ENCODE data around the gene NUCB1. TPM values are rescaled to one million over a fixed set of nuclear protein-coding genes. Genes with fewer than 3 reads are reported as not detected.
A peak's percentile ranks its signal among the peaks of the same experiment; 100 is the strongest.

NUCB1 gene
- total RNA-seq, 2 experiments from 2014 or later: 102 to 114 TPM

DNA sequence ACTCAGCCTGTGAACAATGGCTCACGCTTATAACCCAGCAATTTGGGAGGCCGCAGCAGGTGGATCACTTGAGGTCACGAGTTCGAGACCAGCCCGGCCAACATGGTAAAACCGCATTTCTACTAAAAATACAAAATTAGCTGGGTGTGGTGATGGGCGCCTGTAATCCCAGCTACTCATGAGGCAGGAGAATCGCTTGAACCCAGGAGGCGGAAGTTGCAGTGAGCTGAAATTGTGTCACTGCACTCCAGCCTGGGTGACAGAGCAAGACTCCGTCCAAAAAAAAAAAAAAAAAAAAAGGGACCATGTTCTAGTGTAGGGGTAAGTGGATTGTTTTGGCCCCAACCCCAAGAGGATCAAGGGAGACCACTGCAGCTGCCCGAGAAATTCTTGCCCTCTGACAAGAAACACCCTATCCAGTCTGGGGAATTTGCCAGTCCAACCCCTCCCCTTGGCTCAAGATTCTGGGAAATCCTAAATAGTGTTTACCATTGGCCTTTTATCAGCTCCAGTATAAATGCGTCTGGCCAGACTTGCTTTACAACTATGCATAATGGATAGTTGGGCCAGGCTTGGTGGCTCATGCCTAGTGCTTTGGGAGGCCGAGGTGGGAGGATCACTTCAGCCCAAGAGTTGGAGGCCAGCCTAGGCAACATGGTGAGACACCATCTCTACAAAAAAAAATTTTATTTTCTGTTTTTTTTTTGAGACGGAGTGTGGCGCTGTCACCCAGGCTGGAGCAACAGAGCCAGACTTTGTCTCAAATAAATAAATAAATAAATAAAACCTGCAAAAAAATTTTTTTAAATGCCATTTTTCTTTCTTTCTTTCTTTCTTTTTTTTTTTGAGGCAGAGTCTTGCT, 28.3 kb downstream of the NUCB1 start:
- Mint-ChIP-seq H3K4me1 (ENCODE audit: low read depth) (peaks cover 8% of the 10 kb centered on the region), H3K36me3 (ENCODE audit: low read depth) (no peaks in the 10 kb centered on the region), H3K27ac (no peak overlapping the region), H3K4me3 (no peak overlapping the region), H3K27me3 (peaks cover 3% of the 10 kb centered on the region), H3K9me3 (no peaks in the 10 kb centered on the region)
- TF ChIP-seq, protein P1, sequence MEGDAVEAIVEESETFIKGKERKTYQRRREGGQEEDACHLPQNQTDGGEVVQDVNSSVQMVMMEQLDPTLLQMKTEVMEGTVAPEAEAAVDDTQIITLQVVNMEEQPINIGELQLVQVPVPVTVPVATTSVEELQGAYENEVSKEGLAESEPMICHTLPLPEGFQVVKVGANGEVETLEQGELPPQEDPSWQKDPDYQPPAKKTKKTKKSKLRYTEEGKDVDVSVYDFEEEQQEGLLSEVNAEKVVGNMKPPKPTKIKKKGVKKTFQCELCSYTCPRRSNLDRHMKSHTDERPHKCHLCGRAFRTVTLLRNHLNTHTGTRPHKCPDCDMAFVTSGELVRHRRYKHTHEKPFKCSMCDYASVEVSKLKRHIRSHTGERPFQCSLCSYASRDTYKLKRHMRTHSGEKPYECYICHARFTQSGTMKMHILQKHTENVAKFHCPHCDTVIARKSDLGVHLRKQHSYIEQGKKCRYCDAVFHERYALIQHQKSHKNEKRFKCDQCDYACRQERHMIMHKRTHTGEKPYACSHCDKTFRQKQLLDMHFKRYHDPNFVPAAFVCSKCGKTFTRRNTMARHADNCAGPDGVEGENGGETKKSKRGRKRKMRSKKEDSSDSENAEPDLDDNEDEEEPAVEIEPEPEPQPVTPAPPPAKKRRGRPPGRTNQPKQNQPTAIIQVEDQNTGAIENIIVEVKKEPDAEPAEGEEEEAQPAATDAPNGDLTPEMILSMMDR (IDR thresholded peaks at IDR 0.05): no peak
- intact Hi-C loops (cut with micrococcal nuclease): no loop called here
- DNase-seq: no peak
- ChIA-PET POLR2A (no interaction called here), CTCF (no interaction called here)
- no peak for ATAC-seq

DNA sequence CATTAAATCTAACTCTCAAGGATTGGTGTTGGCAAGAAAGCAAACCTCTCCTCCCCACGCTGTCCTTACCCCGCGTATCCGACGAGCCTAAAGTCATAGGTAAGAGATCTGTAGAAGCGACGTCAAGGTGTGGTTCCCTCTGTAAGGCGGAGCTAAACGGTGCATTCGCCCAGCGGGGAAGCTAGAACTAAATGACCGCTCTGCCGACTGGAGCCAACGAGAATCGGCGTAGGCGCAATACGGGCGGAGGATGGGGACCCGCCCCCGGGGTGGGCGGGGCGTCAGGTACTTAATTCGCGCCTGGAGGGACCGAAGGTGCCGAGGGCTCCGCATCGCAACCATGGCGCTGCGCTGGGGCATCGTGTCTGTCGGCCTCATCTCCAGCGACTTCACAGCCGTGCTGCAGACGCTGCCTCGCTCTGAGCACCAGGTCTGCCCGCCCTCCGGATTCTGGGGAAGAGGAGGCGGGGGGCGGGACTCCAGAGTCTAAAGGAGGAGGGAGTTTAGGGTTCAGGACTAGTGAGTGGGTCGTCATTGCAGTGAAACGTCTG, 33.3 kb downstream of the NUCB1 start, which contains the start of gene DHDH:
DHDH (plus strand) TSS at position 318 of the 551 bp plus-strand sequence; CDS start at position 341, 23 bp downstream.
- intact Hi-C loops (cut with micrococcal nuclease): no loop called here

DNA sequence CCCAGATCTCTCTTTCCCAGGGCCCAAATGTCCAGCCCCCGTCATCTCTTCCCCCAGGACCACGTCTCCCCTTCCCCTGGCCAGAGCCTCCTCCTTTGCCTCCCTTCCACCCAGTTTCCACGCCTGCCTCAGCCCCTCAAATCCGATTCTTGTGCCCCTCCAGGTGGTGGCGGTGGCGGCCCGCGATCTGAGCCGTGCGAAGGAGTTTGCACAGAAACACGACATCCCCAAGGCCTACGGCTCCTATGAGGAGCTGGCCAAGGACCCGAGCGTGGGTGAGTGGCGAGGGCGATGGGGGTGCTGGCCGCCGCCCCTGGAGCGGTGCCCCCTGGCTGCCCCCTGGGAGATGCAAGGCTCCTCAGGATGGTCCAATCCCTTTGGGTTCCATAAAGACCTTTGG, 34.7 kb downstream of the NUCB1 start:
- Mint-ChIP-seq H3K9me3 (no peaks in the 10 kb centered on the region), H3K27me3 (peaks cover 3% of the 10 kb centered on the region), H3K36me3 (ENCODE audit: low read depth) (no peaks in the 10 kb centered on the region), H3K4me1 (ENCODE audit: low read depth) (peaks cover 14% of the 10 kb centered on the region), H3K4me3 (no peak overlapping the region), H3K27ac (no peak overlapping the region)
- no peak for DNase-seq
- CTCF ChIA-PET: interaction anchor here (1.2 to 1.4 kb wide), 2 partner anchors 36 to 66 kb away, joined by 3 to 4 read pairs; no protein-coding TSS in a partner anchor
- intact Hi-C loops (cut with micrococcal nuclease): no loop called here
- POLR2A ChIA-PET: interaction anchor here (1.0 kb wide), 1 partner anchor 12 kb away, joined by 3 read pairs; no protein-coding TSS in a partner anchor
- no peak for ATAC-seq
- TF ChIP-seq, protein P1 (IDR thresholded peaks at IDR 0.05): no peak

More for the DNA sequence above, 33.3 kb downstream of the NUCB1 start, which contains the start of gene DHDH:
- peaks cover 3% of the 10 kb centered on the region for H3K27me3 Mint-ChIP-seq
- ATAC-seq (peak; percentile 91), DNase-seq (peak; percentile 89)
- POLR2A ChIA-PET: interaction anchor here (1.2 kb wide), 1 partner anchor 13 kb away, joined by 3 read pairs; no protein-coding TSS in a partner anchor
- peaks cover 14% of the 10 kb centered on the region for H3K4me1 Mint-ChIP-seq (ENCODE audit: low read depth)
- TF ChIP-seq, protein P1 (IDR thresholded peaks at IDR 0.05): no peak
- peak within 1 kb of the TSS; percentile 77 for H3K4me3 Mint-ChIP-seq
- peak within 1 kb of the TSS; percentile 46 for H3K27ac Mint-ChIP-seq
- CTCF ChIA-PET: interaction anchor here (0.8 to 2.5 kb wide), 4 partner anchors 19 to 91 kb away, joined by 3 to 16 read pairs (median 5); partner anchors contain the start of genes GYS1 and RUVBL2
- no peaks in the 10 kb centered on the region for H3K9me3 Mint-ChIP-seq
- H3K36me3 Mint-ChIP-seq (ENCODE audit: low read depth): no peaks in the 10 kb centered on the region

DNA sequence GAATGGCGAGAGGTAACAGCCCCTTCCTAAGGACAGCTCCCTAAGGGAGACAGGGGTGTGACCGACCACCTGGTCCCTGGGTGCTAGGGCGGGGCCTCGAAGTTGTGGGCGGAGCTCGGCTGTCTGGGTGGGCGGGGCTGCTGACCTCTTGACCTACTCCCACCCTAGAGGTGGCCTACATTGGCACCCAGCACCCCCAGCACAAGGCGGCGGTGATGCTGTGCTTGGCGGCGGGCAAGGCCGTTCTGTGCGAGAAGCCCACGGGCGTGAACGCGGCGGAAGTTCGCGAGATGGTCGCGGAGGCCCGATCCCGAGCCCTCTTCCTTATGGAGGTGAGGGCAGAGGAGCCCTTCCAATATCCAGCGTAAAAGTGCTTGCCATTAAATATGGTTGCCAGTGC, 35.8 kb downstream of the NUCB1 start:
- POLR2A ChIA-PET: no interaction called here
- CTCF ChIA-PET: interaction anchor here (1.2 to 1.4 kb wide), 2 partner anchors 35 to 64 kb away, joined by 3 to 4 read pairs; no protein-coding TSS in a partner anchor
- intact Hi-C loops (cut with micrococcal nuclease): no loop called here

More for the DNA sequence above, 35.8 kb downstream of the NUCB1 start:
- Mint-ChIP-seq H3K4me3 (no peak overlapping the region), H3K27ac (no peak overlapping the region), H3K36me3 (ENCODE audit: low read depth) (peaks cover 4% of the 10 kb centered on the region), H3K9me3 (no peaks in the 10 kb centered on the region), H3K27me3 (peaks cover 3% of the 10 kb centered on the region), H3K4me1 (ENCODE audit: low read depth) (peaks cover 14% of the 10 kb centered on the region)
- ATAC-seq (no peak), DNase-seq (no peak)
- TF ChIP-seq, protein P1 (IDR thresholded peaks at IDR 0.05): no peak
